NB4 (cell line): Measurements from ENCODE around the gene CEP250.
"Not testable (repeated sequence)": the region's sequence is repeated elsewhere in the genome, so short reads cannot be mapped to it uniquely, and the experiment has no call there.

Experiments used
- DNase-seq: peaks from one replicate; pipeline ENCODE4 v3.0.0; 2010; ENCODE audit warnings: low read depth
- H3K4me3 ChIP-seq: one replicate; pipeline ENCODE4 v1.5.1; 2011; ENCODE audit warnings: mild to moderate bottlenecking, low read depth, low read length, moderate library complexity
- MYC ChIP-seq: IDR thresholded peaks from 2 replicates; pipeline ENCODE4 v1.6.1; 2011; ENCODE audit warnings: low read depth, low read length
- POLR2A ChIP-seq: IDR thresholded peaks from 2 replicates; pipeline ENCODE4 v1.6.1; 2011; ENCODE audit warnings: mild to moderate bottlenecking; ENCODE audit not compliant: insufficient read length; ENCODE audit errors: extremely low read depth
- TF ChIP-seq, protein P1 (sequence below): IDR thresholded peaks from 2 replicates; pipeline ENCODE4 v1.6.1; 2011; ENCODE audit warnings: low read depth, low read length
- TF ChIP-seq, protein P2 (sequence below): IDR thresholded peaks from one replicate; pipeline ENCODE4 v1.5.1; 2012; ENCODE audit warnings: low read depth, low read length

CEP250 gene

DNA sequence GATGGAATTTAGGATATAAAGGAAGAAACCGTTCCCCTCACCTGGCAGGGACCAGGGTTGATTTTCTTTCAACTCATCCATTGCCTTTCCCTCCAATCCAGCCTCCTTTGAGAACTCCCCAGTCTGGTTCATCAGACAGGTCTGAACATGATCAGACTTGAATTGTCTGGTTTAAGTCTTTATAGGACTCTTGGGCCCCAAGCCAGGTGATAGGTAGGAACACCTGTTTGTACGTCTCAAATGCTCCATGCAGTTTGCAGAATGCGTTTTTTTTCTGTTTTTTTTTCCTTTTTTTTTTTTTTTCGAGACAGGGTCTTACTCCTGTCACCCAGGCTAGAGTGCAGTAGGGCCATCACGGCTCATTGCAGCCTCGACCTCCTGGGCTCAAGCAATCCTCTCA, 4.1 kb upstream of the CEP250 start:
- TF ChIP-seq, protein P1, sequence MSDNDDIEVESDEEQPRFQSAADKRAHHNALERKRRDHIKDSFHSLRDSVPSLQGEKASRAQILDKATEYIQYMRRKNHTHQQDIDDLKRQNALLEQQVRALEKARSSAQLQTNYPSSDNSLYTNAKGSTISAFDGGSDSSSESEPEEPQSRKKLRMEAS: no peak
- TF ChIP-seq MYC (no peak), POLR2A (no peak)
- H3K4me3 ChIP-seq: no peak overlapping the region
- DNase-seq: no peak

DNA sequence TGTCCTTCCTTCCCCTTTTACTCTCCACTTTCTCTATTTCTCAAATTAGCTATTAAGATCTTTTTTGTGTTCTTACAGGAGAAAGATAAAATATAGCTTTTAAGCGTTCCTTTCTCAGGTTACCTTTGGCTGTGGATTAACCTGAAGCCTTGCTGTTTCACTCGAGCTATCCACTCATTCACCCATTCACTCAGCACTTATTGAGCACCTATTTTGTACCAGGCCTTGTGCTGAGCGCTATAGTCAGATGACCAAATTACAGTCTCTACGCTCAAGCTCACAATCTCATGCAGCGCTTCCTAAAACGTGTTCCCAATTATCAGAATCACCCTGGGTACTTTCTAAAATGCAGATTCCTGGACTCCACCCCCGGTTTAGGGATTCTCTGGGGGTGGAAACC, 1.8 kb upstream of the CEP250 start:
- TF ChIP-seq, protein P1: no peak
- TF ChIP-seq POLR2A (no peak), MYC (no peak)
- TF ChIP-seq, protein P2, sequence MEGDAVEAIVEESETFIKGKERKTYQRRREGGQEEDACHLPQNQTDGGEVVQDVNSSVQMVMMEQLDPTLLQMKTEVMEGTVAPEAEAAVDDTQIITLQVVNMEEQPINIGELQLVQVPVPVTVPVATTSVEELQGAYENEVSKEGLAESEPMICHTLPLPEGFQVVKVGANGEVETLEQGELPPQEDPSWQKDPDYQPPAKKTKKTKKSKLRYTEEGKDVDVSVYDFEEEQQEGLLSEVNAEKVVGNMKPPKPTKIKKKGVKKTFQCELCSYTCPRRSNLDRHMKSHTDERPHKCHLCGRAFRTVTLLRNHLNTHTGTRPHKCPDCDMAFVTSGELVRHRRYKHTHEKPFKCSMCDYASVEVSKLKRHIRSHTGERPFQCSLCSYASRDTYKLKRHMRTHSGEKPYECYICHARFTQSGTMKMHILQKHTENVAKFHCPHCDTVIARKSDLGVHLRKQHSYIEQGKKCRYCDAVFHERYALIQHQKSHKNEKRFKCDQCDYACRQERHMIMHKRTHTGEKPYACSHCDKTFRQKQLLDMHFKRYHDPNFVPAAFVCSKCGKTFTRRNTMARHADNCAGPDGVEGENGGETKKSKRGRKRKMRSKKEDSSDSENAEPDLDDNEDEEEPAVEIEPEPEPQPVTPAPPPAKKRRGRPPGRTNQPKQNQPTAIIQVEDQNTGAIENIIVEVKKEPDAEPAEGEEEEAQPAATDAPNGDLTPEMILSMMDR: no peak
- H3K4me3 ChIP-seq: no peak overlapping the region
- DNase-seq: no peak

DNA sequence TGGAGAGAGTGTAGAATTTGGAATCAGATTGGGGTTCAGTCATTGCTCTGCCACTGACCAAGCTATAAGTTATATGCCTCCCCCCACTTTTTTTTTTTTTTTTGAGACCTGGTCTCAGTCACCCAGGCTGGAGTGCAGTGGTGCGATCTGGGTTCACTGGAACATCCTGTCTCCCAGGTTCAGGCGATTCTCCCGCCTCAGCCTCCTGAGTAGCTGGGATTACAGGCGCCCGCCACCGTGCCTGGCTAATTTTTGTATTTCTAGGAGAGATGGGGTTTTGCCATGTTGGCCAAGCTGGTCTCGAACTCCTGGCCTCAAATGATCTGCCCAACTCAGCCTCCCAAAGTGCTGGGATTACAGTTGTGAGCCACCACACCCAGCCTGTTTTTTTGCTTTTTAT, 1.3 kb downstream of the CEP250 start:
- H3K4me3 ChIP-seq: peak overlapping the region; percentile 94
- not testable (repeated sequence) for DNase-seq

DNA sequence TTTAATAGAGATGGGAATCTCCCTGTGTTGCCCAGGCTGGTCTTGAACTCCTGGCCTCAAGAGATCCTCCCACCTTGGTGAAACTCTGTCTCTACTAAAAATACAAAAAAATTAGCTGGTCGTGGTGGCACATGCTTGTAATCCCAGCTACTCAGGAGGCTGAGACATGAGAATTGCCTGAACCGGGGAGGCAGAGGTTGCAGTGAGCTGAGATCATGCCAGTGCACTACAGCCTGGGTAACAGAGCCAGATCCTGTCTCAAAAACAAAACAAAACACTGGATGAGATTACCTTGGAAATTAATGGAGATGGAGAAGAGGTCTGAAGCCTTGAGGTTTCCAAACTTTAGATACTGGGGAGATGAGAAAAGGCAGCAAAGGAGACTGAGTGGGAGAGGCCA, 2.1 kb downstream of the CEP250 start:
- H3K4me3 ChIP-seq, DNase-seq: not testable (repeated sequence)

DNA sequence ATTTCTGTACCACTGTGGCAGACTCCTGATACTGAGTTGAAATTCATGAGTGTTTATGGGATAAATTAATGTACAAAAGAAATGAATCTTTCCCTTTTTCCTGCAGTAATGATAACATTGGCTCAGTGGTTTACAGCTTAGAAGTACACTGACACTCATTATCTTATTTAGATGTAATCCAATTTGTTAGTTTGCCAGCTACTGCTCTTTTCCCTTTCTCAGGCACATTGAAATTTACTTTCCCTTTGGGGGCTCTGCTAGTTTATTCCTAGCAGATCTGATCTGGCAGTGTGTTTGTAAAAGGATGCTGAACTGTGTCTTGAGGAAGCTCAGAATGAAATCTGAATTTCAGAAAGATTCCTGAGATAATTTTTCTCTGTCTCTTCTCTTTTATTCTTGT, 3.0 kb downstream of the CEP250 start:
- no peak overlapping the region for H3K4me3 ChIP-seq
- no peak for DNase-seq
- no peak for TF ChIP-seq POLR2A
- TF ChIP-seq, protein P1: no peak
- TF ChIP-seq MYC: no peak
- TF ChIP-seq, protein P2: no peak

DNA sequence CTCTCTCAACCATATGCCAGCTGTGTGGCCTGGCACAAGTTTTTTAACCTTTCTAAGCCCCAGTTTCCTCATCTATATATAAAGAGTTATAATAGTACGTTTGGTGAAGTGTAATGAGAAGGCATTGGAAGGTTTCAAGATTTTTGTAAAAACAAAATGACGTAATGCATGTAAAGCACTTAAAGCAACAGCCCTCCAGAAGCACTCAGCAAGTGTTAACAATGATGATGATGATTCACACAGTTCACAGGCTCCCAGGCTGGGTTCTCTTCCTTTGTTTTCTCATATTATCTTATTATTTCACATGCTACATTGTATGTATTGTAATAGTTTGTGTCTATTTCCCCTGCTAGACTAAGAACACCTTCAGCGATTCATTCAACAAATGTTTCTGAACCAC, 6.2 kb downstream of the CEP250 start:
- H3K4me3 ChIP-seq: no peak overlapping the region
- no peak for DNase-seq
- TF ChIP-seq, protein P1: no peak
- TF ChIP-seq, protein P2: no peak
- TF ChIP-seq MYC: no peak
- TF ChIP-seq POLR2A: no peak

DNA sequence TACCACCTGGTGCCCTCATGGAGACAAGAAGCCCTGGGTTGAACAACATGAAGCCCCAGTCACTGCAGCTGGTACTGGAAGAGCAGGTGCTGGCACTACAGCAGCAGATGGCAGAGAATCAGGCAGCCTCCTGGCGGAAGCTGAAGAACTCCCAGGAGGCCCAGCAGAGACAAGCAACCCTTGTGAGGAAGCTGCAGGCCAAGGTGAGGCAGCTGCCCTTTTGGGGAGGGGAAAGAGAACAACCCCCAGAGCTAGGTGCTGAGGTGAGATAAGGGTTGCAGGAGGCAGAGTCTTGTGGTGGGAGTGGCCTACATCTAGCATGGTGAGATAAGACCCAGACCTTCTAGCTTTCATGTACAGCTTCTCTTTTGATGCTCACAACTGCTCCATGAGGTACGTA, 7.0 kb downstream of the CEP250 start:
- no peak for DNase-seq

DNA sequence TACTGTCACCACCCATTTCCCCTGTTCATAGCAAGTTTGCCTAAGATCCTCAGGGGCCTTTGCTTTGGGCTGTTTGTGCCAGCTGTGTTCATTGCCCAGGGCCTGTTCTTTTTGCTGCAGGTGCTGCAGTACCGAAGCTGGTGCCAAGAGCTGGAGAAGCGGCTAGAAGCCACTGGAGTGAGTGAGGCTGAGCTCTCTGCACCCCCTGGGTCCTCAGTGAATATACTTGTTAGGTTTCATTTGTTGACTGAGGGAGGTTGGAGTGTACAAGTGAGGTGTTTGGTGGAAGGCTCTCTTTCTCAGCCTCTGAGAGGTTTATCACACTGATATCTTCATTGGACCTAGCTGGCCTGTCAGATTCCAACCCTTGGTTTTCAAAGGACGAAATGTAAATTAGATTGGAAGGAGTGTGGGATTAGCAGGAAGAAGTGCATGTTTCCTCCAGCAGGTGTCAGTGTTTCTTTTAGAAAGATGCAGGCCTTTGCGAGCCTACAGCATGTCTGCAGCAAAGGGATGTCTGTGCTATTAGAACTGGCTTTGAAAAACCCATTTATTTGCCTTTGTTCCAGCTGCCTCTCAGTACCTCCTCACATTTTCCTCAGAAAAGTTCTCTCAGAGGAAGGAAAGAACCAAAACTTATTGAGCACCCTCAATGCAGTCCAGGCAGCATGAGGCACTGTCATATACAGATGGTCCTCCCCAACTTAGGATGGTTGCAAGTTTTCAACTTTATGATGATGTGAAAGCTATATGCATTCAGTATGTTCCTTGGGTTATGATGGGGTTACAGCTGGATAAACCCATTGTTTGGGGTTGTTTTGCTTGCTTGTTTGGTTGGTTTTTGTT, 8.3 kb downstream of the CEP250 start:
- DNase-seq: peak; percentile 80
- TF ChIP-seq POLR2A: no peak
- TF ChIP-seq, protein P2: peak; percentile 81
- TF ChIP-seq, protein P1: no peak
- H3K4me3 ChIP-seq: no peak overlapping the region

More for the DNA sequence above, 7.0 kb downstream of the CEP250 start:
- TF ChIP-seq POLR2A: no peak
- no peak overlapping the region for H3K4me3 ChIP-seq
